HepG2 (cell line): Measurements from ENCODE around the gene ZNF24. TPM values are rescaled to one million over a fixed set of nuclear protein-coding genes. Genes with fewer than 3 reads are reported as not detected.

Experiments used
- ATAC-seq: fragments of 200-7000 bp; cut with Tn5 transposase; 3 replicates; pipeline ENCODE4 v1.9.1; 2020; ENCODE audit warnings: mild to moderate bottlenecking, moderate library complexity
- BruUV-seq: library from RNA; stranded (reverse); fragments of 400-500 nt; replicated peaks from 2 replicates; lab custom pipeline; 2021; lab: Mats Ljungman, UMichigan
- CTCF ChIA-PET: fragments of 300-600 bp; formaldehyde crosslinking; extraction: SDS; loops from one replicate; lab custom pipeline; 2021; ENCODE audit warnings: low total read pairs, inconsistent platforms, low intra/inter-chr PET ratio; lab: Yijun Ruan, JAX
- POLR2A ChIA-PET: fragments of 350-600 bp; sonication (Branson Sonifier 250); formaldehyde crosslinking; loops from one replicate; lab custom pipeline; 2020; ENCODE audit warnings: antibody characterized with exemption, inconsistent platforms; lab: Yijun Ruan, JAX
- DNase-seq: peaks from one replicate; pipeline ENCODE4 v3.0.0-alpha.2; 2015; ENCODE audit warnings: low spot score
- FAIRE-seq: peaks from 3 replicates; lab custom pipeline; 2011; peaks lifted over from hg19 to GRCh38; lab: Jason Lieb, UNC
- H2AFZ ChIP-seq: one replicate; pipeline ENCODE4 v1.6.1; 2011; ENCODE audit warnings: low read length, inconsistent platforms
- H3K27ac ChIP-seq: fragments of 300-600 bp; 3 replicates; pipeline ENCODE4 v1.8.0; 2011; ENCODE audit warnings: mixed run types, mild to moderate bottlenecking, mixed read lengths, low read length, inconsistent platforms; ENCODE audit not compliant: insufficient read depth; ENCODE audit errors: extremely low read length
- H3K27me3 ChIP-seq, 2 experiments: fragments of 200-600 bp in 1 of 2; 2 replicates in 1 of 2; 3 replicates in 1 of 2; pipeline versions ENCODE4 v1.6.0 to v1.8.0; 2011; ENCODE audit warnings: low read length in 2 of 2, mild to moderate bottlenecking in 2 of 2, moderate library complexity in 2 of 2, inconsistent platforms in 1 of 2; ENCODE audit not compliant: insufficient read depth in 2 of 2, control insufficient read depth in 1 of 2
- H3K36me3 ChIP-seq, 2 experiments: fragments of 200-600 bp in 1 of 2; replicated peaks in 1 of 2; 2 replicates in 1 of 2; 3 replicates in 1 of 2; pipeline versions ENCODE4 v1.5.1 to v1.8.0; 2011; ENCODE audit warnings: low read length in 2 of 2, inconsistent platforms in 1 of 2; ENCODE audit not compliant: insufficient read depth in 2 of 2, control insufficient read depth in 1 of 2
- H3K4me1 ChIP-seq: 2 replicates; pipeline ENCODE4 v1.5.1; 2012; ENCODE audit warnings: low read length, inconsistent platforms; ENCODE audit not compliant: insufficient read depth
- H3K4me2 ChIP-seq: 2 replicates; pipeline ENCODE4 v1.6.0; 2011; ENCODE audit warnings: low read depth, low read length, inconsistent platforms
- H3K4me3 ChIP-seq, 3 experiments: fragments of 200-600 bp in 1 of 3; sonication (generic), shearing (Covaris generic) in 1 of 3; replicated peaks in 1 of 3; 2 replicates each; pipeline ENCODE4 v1.5.1; 2011 to 2016; ENCODE audit warnings: low read length in 3 of 3, inconsistent platforms in 2 of 3, low read depth in 2 of 3, mild to moderate bottlenecking in 2 of 3, control low read depth in 1 of 3, mixed read lengths in 1 of 3; ENCODE audit not compliant: insufficient read depth in 1 of 3
- H3K79me2 ChIP-seq: one replicate; pipeline ENCODE4 v1.6.1; 2011; ENCODE audit warnings: low read length, inconsistent platforms; ENCODE audit not compliant: insufficient read depth
- H3K9ac ChIP-seq: 2 replicates; pipeline ENCODE4 v1.6.0; 2011; ENCODE audit warnings: mild to moderate bottlenecking, low read depth, low read length, inconsistent platforms; ENCODE audit not compliant: insufficient read depth
- H3K9me3 ChIP-seq: 2 replicates; pipeline ENCODE4 v1.5.1; 2012; ENCODE audit warnings: mild to moderate bottlenecking, low read length
- H4K20me1 ChIP-seq: 2 replicates; pipeline ENCODE4 v1.6.0; 2011; ENCODE audit warnings: inconsistent platforms, mild to moderate bottlenecking, low read length, moderate library complexity; ENCODE audit not compliant: insufficient read depth
- FIP1L1 ChIP-seq: fragments of 200-400 bp; formaldehyde crosslinking; IDR thresholded peaks from 2 replicates; pipeline ENCODE4 v1.6.1; 2018; ENCODE audit warnings: low read depth, mild to moderate bottlenecking, low read length, moderate library complexity, borderline replicate concordance; ENCODE audit not compliant: insufficient read depth
- FOXP1 ChIP-seq, 2 experiments: fragments of 450-650 bp in 1 of 2; IDR thresholded peaks; 2 replicates each; pipeline ENCODE4 v1.6.1; 2017 to 2018; ENCODE audit warnings: antibody characterized with exemption in 1 of 2
- HMG20B ChIP-seq: conservative IDR thresholded peaks from 2 replicates; pipeline ENCODE4 v1.6.1; 2016; ENCODE audit warnings: missing genetic modification reagents, missing compliant biosample characterization
- JUN ChIP-seq: sonication (generic); formaldehyde crosslinking; IDR thresholded peaks from 2 replicates; pipeline ENCODE4 v1.4.0; 2020; ENCODE audit warnings: mild to moderate bottlenecking, missing genetic modification reagents
- PTBP1 ChIP-seq: fragments of 200-400 bp; formaldehyde crosslinking; IDR thresholded peaks from 2 replicates; pipeline ENCODE4 v1.6.1; 2018; ENCODE audit warnings: low read length, low read depth; ENCODE audit not compliant: poor library complexity, severe bottlenecking
- ZBTB1 ChIP-seq: sonication (generic); formaldehyde crosslinking; IDR thresholded peaks from 2 replicates; pipeline ENCODE4 v1.4.0; 2020; ENCODE audit warnings: missing genetic modification reagents, borderline replicate concordance
- ZNF207 ChIP-seq: fragments of 450-650 bp; IDR thresholded peaks from 2 replicates; pipeline ENCODE4 v1.6.1; 2016; ENCODE audit warnings: antibody characterized with exemption, borderline replicate concordance
- ZNF382 ChIP-seq: sonication (generic); formaldehyde crosslinking; IDR thresholded peaks from 2 replicates; pipeline ENCODE4 v1.5.0; 2020; ENCODE audit warnings: missing genetic modification reagents, mild to moderate bottlenecking, borderline replicate concordance
- ZNF616 ChIP-seq: sonication (generic); formaldehyde crosslinking; IDR thresholded peaks from 2 replicates; pipeline ENCODE4 v1.5.0; 2020; ENCODE audit warnings: low read depth, mild to moderate bottlenecking, missing genetic modification reagents
- ZNF816 ChIP-seq: sonication (generic); formaldehyde crosslinking; IDR thresholded peaks from 2 replicates; pipeline ENCODE4 v1.8.0; 2022; ENCODE audit warnings: missing genetic modification reagents, mild to moderate bottlenecking, borderline replicate concordance
- WGBS: methylation state at CpG from one replicate; pipeline ENCODE4 v1.1.6; 2017; ENCODE audit warnings: low lambda C conversion rate; 5-methylcytosine and 5-hydroxymethylcytosine counted together
- in situ Hi-C: cut with HindIII; loops from 2 replicates; pipeline ENCODE4 v1.10.0; 2017; ENCODE audit warnings: low pct_unique_long_range_greater_than_20kb; ENCODE audit not compliant: extremely low pct_ligation_motif_present
- intact Hi-C: fragments of 100-400 bp; cut with micrococcal nuclease; formaldehyde crosslinking; loops from one replicate; pipeline ENCODE4 v1.10.0; 2022; ENCODE audit not compliant: unreplicated experiment
- polyA plus RNA-seq, 8 experiments: library from polyadenylated mRNA; depleted of rRNA in 3 of 8; stranded (reverse) in 7 of 8; unstranded in 1 of 8; fragments of >200 nt; fragmentation: Illumina TruSeq in 4 of 8; extraction: Trizol in 4 of 8; gene quantifications; 2 replicates each; pipeline versions ENCODE4 v1.2.1 to v1.2.3, GENCODE V29; 2011 to 2016; ENCODE audit warnings: low read depth in 4 of 8, missing spikeins in 1 of 8, mixed read lengths in 1 of 8; ENCODE audit not compliant: insufficient read depth in 1 of 8
- total RNA-seq, 5 experiments: library from RNA; depleted of rRNA; stranded (reverse); fragments of >200 nt; fragmentation: Illumina TruSeq; extraction: Trizol; gene quantifications; 2 replicates each; pipeline ENCODE4 v1.2.3, GENCODE V29; 2016; ENCODE audit warnings: low read depth in 1 of 5
- TF ChIP-seq, protein P1 (sequence below): sonication (generic); formaldehyde crosslinking; IDR thresholded peaks from 2 replicates; pipeline ENCODE4 v1.5.1; 2020; ENCODE audit warnings: mild to moderate bottlenecking, missing genetic modification reagents, borderline replicate concordance
- TF ChIP-seq, protein P2 (sequence below): sonication (generic); IDR thresholded peaks from 2 replicates; pipeline ENCODE4 v1.6.1; 2016; ENCODE audit warnings: low read depth, borderline replicate concordance
- TF ChIP-seq, protein P3 (sequence below): sonication (generic); formaldehyde crosslinking; conservative IDR thresholded peaks from 2 replicates; pipeline ENCODE4 v1.4.0; 2020; ENCODE audit warnings: missing genetic modification reagents
- TF ChIP-seq, protein P4 (sequence below): sonication (generic); formaldehyde crosslinking; IDR thresholded peaks from 2 replicates; pipeline ENCODE4 v1.4.0; 2020; ENCODE audit warnings: missing genetic modification reagents, low read depth, mild to moderate bottlenecking, borderline replicate concordance
- TF ChIP-seq, protein P5 (sequence below): IDR thresholded peaks from 2 replicates; pipeline ENCODE4 v1.6.1; 2016; ENCODE audit warnings: mild to moderate bottlenecking

The ZNF24 gene
- total and polyA plus RNA-seq, 2 of the 13 experiments (the other 11 are each of a cell fraction or from before 2014, with no cell fraction given), result 19.5 to 41.1 TPM

DNA sequence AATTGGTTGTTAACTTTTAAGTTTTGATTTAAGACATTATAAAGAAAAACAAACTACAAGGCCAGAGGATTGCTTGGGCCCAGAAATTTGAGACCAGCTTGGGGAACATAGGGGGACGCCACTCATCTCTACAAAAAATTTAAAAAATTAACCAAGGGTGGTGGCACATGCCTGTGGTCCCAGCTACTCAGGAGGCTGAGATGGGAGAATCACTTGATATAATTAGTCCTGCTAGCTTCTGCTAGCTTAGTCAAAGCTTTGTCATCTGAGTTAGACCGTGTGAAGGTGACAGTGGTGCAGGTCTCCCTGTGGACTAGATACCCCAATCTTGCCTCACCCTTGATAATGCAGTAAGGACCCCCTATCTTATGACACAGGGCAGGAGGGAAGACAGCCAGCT lies 38.9 kb upstream of the ZNF24 start:
- no peaks in the 10 kb centered on the region for H3K9me3 ChIP-seq
- H4K20me1 ChIP-seq, result no peaks in the 10 kb centered on the region
- no TSS peak for BruUV-seq
- no peak overlapping the region for H3K9ac ChIP-seq
- intact Hi-C loops (no loop called here), in situ Hi-C loops (loop anchor here (25.0 kb wide), 1 partner anchor 579 kb away; the partner anchor contains the start of gene RMP24)
- H3K4me1 ChIP-seq, result peaks cover 7% of the 10 kb centered on the region
- no peak overlapping the region for H3K4me3 ChIP-seq
- peaks cover 0 to 8% of the 10 kb centered on the region in 2 experiments; a peak in 1 of 5 replicates for H3K27me3 ChIP-seq
- TF ChIP-seq JUN, result no peak
- TF ChIP-seq, protein P1, sequence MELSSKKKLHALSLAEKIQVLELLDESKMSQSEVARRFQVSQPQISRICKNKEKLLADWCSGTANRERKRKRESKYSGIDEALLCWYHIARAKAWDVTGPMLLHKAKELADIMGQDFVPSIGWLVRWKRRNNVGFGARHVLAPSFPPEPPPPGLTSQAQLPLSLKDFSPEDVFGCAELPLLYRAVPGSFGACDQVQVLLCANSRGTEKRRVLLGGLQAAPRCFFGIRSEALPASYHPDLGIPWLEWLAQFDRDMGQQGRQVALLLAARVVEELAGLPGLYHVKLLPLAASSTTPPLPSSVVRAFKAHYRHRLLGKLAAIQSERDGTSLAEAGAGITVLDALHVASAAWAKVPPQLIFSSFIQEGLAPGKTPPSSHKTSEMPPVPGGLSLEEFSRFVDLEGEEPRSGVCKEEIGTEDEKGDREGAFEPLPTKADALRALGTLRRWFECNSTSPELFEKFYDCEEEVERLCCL, result no peak
- TF ChIP-seq, protein P2, sequence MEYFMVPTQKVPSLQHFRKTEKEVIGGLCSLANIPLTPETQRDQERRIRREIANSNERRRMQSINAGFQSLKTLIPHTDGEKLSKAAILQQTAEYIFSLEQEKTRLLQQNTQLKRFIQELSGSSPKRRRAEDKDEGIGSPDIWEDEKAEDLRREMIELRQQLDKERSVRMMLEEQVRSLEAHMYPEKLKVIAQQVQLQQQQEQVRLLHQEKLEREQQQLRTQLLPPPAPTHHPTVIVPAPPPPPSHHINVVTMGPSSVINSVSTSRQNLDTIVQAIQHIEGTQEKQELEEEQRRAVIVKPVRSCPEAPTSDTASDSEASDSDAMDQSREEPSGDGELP, result no peak
- no peak for TF ChIP-seq ZBTB1 (CRISPR knock-in tag)
- no peak for TF ChIP-seq PTBP1
- no peak for TF ChIP-seq ZNF207
- TF ChIP-seq FIP1L1, result no peak
- no peak for TF ChIP-seq HMG20B (CRISPR knock-in tag)
- TF ChIP-seq ZNF816 (CRISPR knock-in tag), result no peak
- no peak for TF ChIP-seq ZNF616 (CRISPR knock-in tag)
- no peak for TF ChIP-seq FOXP1 (IDR thresholded peaks at IDR 0.05)
- TF ChIP-seq FOXP1 (CRISPR knock-in tag; IDR thresholded peaks at IDR 0.05), result no peak
- TF ChIP-seq, protein P3, sequence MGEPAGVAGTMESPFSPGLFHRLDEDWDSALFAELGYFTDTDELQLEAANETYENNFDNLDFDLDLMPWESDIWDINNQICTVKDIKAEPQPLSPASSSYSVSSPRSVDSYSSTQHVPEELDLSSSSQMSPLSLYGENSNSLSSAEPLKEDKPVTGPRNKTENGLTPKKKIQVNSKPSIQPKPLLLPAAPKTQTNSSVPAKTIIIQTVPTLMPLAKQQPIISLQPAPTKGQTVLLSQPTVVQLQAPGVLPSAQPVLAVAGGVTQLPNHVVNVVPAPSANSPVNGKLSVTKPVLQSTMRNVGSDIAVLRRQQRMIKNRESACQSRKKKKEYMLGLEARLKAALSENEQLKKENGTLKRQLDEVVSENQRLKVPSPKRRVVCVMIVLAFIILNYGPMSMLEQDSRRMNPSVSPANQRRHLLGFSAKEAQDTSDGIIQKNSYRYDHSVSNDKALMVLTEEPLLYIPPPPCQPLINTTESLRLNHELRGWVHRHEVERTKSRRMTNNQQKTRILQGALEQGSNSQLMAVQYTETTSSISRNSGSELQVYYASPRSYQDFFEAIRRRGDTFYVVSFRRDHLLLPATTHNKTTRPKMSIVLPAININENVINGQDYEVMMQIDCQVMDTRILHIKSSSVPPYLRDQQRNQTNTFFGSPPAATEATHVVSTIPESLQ (CRISPR knock-in tag), result no peak
- TF ChIP-seq, protein P4, sequence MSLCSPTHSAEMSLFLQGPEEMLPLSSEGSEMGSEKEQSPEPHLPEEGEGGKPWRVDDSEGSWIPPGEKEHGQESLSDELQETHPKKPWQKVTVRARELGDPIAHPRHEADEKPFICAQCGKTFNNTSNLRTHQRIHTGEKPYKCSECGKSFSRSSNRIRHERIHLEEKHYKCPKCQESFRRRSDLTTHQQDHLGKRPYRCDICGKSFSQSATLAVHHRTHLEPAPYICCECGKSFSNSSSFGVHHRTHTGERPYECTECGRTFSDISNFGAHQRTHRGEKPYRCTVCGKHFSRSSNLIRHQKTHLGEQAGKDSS, result no peak
- TF ChIP-seq ZNF382, result no peak
- TF ChIP-seq, protein P5, sequence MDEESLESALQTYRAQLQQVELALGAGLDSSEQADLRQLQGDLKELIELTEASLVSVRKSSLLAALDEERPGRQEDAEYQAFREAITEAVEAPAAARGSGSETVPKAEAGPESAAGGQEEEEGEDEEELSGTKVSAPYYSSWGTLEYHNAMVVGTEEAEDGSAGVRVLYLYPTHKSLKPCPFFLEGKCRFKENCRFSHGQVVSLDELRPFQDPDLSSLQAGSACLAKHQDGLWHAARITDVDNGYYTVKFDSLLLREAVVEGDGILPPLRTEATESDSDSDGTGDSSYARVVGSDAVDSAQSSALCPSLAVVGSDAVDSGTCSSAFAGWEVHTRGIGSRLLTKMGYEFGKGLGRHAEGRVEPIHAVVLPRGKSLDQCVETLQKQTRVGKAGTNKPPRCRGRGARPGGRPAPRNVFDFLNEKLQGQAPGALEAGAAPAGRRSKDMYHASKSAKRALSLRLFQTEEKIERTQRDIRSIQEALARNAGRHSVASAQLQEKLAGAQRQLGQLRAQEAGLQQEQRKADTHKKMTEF (CRISPR knock-in tag), result no peak
- no peak overlapping the region for H2AFZ ChIP-seq
- ATAC-seq (no peak), DNase-seq (no peak), FAIRE-seq (no peak)
- WGBS, result 22% methylated on average over 2 of the region's 2 CpGs
- H3K36me3 ChIP-seq, result no peaks in the 10 kb centered on the region
- no peak overlapping the region for H3K27ac ChIP-seq
- ChIA-PET POLR2A (no interaction called here), CTCF (no interaction called here)
- no peaks in the 10 kb centered on the region for H3K79me2 ChIP-seq
- H3K4me2 ChIP-seq, result no peak overlapping the region
